HG03135 (cell line): ENCODE data around the gene TUBG2.

Experiments used
- ATAC-seq: cut with Tn5 transposase; IDR thresholded peaks from one replicate; pipeline ENCODE4 v1.9.1; 2021; ENCODE audit warnings: mild to moderate bottlenecking, moderate library complexity; ENCODE audit not compliant: unreplicated experiment

Gene TUBG2

GRCh38 chr17:42676424-42677011 lies 17.4 kb downstream of the TUBG2 start, which contains the start of gene PLEKHH3:
PLEKHH3 (minus strand) TSS chr17:42676994; CDS start chr17:42676563, 431 bp downstream.
- ATAC-seq = no peak

GRCh38 chr17:42677012-42677857 lies 18.2 kb downstream of the TUBG2 start:
- peak; percentile 55 for ATAC-seq

GRCh38 chr17:42677921-42678781 lies 19.1 kb downstream of the TUBG2 start:
- no peak for ATAC-seq

- no peak for ATAC-seq
Observed at GRCh38 chr17:42678951-42679491, 19.9 kb downstream of the TUBG2 start.

- ATAC-seq = no peak
Observed at GRCh38 chr17:42679492-42680330, 20.6 kb downstream of the TUBG2 start.

GRCh38 chr17:42680331-42680808 lies 21.3 kb downstream of the TUBG2 start:
- no peak for ATAC-seq

- no peak for ATAC-seq
Observed at GRCh38 chr17:42681976-42682721, 23.1 kb downstream of the TUBG2 start, which contains the start of gene CNTNAP1. CNTNAP1 (plus strand) TSS chr17:42682531; CDS start chr17:42682830, 299 bp downstream.

GRCh38 chr17:42682722-42683403 lies 23.8 kb downstream of the TUBG2 start:
- ATAC-seq = no peak

- no peak for ATAC-seq
Observed at GRCh38 chr17:42683407-42684034, 24.4 kb downstream of the TUBG2 start.

GRCh38 chr17:42684929-42685556 lies 26.0 kb downstream of the TUBG2 start:
- no peak for ATAC-seq

GRCh38 chr17:42685831-42686230 lies 26.7 kb downstream of the TUBG2 start:
- no peak for ATAC-seq

GRCh38 chr17:42686520-42687128 lies 27.5 kb downstream of the TUBG2 start:
- ATAC-seq = no peak

- no peak for ATAC-seq
Observed at GRCh38 chr17:42687707-42688320, 28.7 kb downstream of the TUBG2 start.

- ATAC-seq = no peak
Observed at GRCh38 chr17:42690596-42690995, 31.5 kb downstream of the TUBG2 start.

- no peak for ATAC-seq
Observed at GRCh38 chr17:42691021-42691545, 32.0 kb downstream of the TUBG2 start.

- ATAC-seq = no peak
Observed at GRCh38 chr17:42692489-42692888, 33.4 kb downstream of the TUBG2 start.

GRCh38 chr17:42694524-42694923 lies 35.4 kb downstream of the TUBG2 start:
- no peak for ATAC-seq
